ENCODE data around the gene DYSF. TPM values are rescaled to one million over a fixed set of nuclear protein-coding genes. Genes with fewer than 3 reads are reported as not detected.

DYSF gene
- total RNA-seq, 1 donor from 2014 or later, result 72.0 TPM

GRCh38 chr2:71581026-71581425, 127.7 kb downstream of the DYSF start:
- H3K4me1 Mint-ChIP-seq (ENCODE audit: unreplicated experiment), result no peaks in the 10 kb centered on the region

GRCh38 chr2:71583876-71584275, 130.5 kb downstream of the DYSF start:
- Mint-ChIP-seq H3K4me1 (ENCODE audit: unreplicated experiment) (peaks cover 1% of the 10 kb centered on the region), H3K27me3 (ENCODE audit: unreplicated experiment) (no peaks in the 10 kb centered on the region), H3K36me3 (ENCODE audit: unreplicated experiment) (peaks cover 6% of the 10 kb centered on the region), H3K4me3 (ENCODE audit: unreplicated experiment) (no peak overlapping the region), H3K9me3 (ENCODE audit: unreplicated experiment) (no peaks in the 10 kb centered on the region), H3K27ac (ENCODE audit: unreplicated experiment) (no peak overlapping the region)
- DNase-seq (ENCODE audit: extremely low spot score, unreplicated experiment), result no peak
- TF ChIP-seq CTCF (IDR thresholded peaks at IDR 0.05), result no peak

More at GRCh38 chr2:71581026-71581425, 127.7 kb downstream of the DYSF start:
- H3K36me3 Mint-ChIP-seq (ENCODE audit: unreplicated experiment), result peaks cover 19% of the 10 kb centered on the region
- no peak overlapping the region for H3K27ac Mint-ChIP-seq (ENCODE audit: unreplicated experiment)
- H3K9me3 Mint-ChIP-seq (ENCODE audit: unreplicated experiment), result no peaks in the 10 kb centered on the region
- no peaks in the 10 kb centered on the region for H3K27me3 Mint-ChIP-seq (ENCODE audit: unreplicated experiment)
- DNase-seq (ENCODE audit: extremely low spot score, unreplicated experiment), result no peak
- TF ChIP-seq CTCF (IDR thresholded peaks at IDR 0.05), result no peak
- no peak overlapping the region for H3K4me3 Mint-ChIP-seq (ENCODE audit: unreplicated experiment)

GRCh38 chr2:71586471-71586870, 133.1 kb downstream of the DYSF start:
- Mint-ChIP-seq H3K4me3 (ENCODE audit: unreplicated experiment) (no peak overlapping the region), H3K27me3 (ENCODE audit: unreplicated experiment) (no peaks in the 10 kb centered on the region), H3K9me3 (ENCODE audit: unreplicated experiment) (no peaks in the 10 kb centered on the region), H3K36me3 (ENCODE audit: unreplicated experiment) (peaks cover 15% of the 10 kb centered on the region), H3K27ac (ENCODE audit: unreplicated experiment) (no peak overlapping the region), H3K4me1 (ENCODE audit: unreplicated experiment) (peaks cover 10% of the 10 kb centered on the region)
- no peak for DNase-seq (ENCODE audit: extremely low spot score, unreplicated experiment)
- TF ChIP-seq CTCF (IDR thresholded peaks at IDR 0.05), result no peak

GRCh38 chr2:71587509-71588073, 134.2 kb downstream of the DYSF start:
- no peak for TF ChIP-seq CTCF (IDR thresholded peaks at IDR 0.05)
- no peak overlapping the region for H3K27ac Mint-ChIP-seq (ENCODE audit: unreplicated experiment)
- H3K36me3 Mint-ChIP-seq (ENCODE audit: unreplicated experiment), result peaks cover 15% of the 10 kb centered on the region
- no peaks in the 10 kb centered on the region for H3K9me3 Mint-ChIP-seq (ENCODE audit: unreplicated experiment)
- DNase-seq (ENCODE audit: extremely low spot score, unreplicated experiment), result no peak
- no peak overlapping the region for H3K4me3 Mint-ChIP-seq (ENCODE audit: unreplicated experiment)
- H3K4me1 Mint-ChIP-seq (ENCODE audit: unreplicated experiment), result peaks cover 21% of the 10 kb centered on the region
- H3K27me3 Mint-ChIP-seq (ENCODE audit: unreplicated experiment), result no peaks in the 10 kb centered on the region

GRCh38 chr2:71588497-71589170, 135.3 kb downstream of the DYSF start:
- TF ChIP-seq CTCF (IDR thresholded peaks at IDR 0.05), result no peak
- no peak for DNase-seq (ENCODE audit: extremely low spot score, unreplicated experiment)
- Mint-ChIP-seq H3K4me3 (ENCODE audit: unreplicated experiment) (no peak overlapping the region), H3K27me3 (ENCODE audit: unreplicated experiment) (no peaks in the 10 kb centered on the region), H3K36me3 (ENCODE audit: unreplicated experiment) (peaks cover 15% of the 10 kb centered on the region), H3K27ac (ENCODE audit: unreplicated experiment) (no peak overlapping the region), H3K4me1 (ENCODE audit: unreplicated experiment) (peaks cover 27% of the 10 kb centered on the region), H3K9me3 (ENCODE audit: unreplicated experiment) (no peaks in the 10 kb centered on the region)

Data from osteocyte (in vitro differentiated cells).